Measurements from ENCODE around the gene TEP1.
"Not testable (repeated sequence)": the region's sequence is repeated elsewhere in the genome, so short reads cannot be mapped to it uniquely, and the experiment has no call there.

TEP1 gene

GRCh38 chr14:20397511-20397910 lies 15.8 kb downstream of the TEP1 start:
- no peak overlapping the region for H3K27ac ChIP-seq
- no peak for DNase-seq (ENCODE audit: low read depth, low spot score)

- H3K27ac ChIP-seq, result no peak overlapping the region
- DNase-seq (ENCODE audit: low read depth, low spot score), result no peak
These were observed 21.8 kb downstream of the TEP1 start for GRCh38 chr14:20391505-20391904.

DNA sequence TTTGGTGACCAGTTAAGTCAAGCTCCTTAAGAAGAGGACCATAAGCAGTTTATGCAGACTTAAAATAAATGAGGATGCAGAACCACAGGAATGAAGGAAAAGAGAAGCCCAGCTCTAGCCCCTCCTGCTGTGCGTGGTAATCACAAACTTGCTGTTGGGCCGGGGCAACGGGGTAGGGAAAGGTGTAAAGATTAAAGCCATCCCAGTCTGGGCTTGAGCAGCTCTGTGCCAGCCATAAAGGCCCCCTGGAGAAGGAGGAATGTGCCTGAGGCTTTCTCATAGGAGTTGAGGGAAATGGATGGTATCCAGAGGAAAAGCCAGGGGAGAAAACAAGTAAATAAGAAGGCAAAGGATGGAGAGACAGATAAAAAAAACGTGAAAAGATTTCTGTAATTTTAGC lies 25.1 kb downstream of the TEP1 start:
- no peak overlapping the region for H3K27ac ChIP-seq
- DNase-seq (ENCODE audit: low read depth, low spot score), result no peak

DNA sequence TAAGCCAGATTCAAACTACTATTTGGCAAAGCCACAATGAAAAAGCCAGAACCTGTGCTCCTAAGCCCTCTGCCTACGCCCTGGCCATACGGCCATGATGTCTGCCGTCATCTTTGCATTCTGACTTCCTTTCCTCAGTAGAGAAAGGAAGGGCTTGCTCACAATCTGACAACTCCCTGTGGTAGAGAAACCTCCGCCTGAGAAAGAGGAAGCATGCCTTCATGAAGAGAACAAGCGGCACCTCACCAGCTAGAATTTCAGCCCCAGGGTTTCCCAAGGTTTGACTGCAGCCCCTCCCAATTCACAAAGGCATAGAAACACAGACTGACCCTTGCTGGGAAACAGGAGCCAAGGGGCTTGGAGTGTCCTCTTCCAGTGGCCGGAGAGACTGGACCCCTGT lies 25.7 kb downstream of the TEP1 start:
- DNase-seq (ENCODE audit: low read depth, low spot score), result no peak
- H3K27ac ChIP-seq, result no peak overlapping the region

DNA sequence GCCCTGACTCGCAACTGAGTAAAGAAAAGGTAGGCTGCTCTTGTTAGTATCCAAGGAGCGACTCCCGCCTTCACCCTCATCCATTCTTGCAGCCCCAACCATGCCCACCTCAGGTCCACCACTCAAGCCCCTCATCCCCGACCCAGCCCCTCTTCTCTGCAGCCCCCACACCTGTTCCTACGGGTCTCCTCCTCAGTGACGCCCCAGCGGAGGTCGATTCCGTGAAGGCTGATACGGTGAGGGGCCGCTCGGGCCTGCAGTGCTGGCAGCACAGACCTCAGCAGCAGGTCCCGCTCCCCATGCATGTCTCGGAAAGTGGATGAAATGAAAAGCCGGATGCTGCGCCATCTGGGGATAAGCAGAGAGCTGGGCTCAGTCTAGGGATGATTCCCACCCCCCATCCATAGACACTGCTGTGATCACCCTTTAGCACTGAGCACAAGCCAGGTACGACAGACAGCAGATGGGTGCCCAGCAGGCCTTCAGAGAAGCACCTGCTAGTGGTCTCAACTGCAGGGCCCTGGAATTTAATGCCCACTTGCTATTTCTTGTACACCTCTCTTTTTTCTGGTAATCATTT lies 26.9 kb downstream of the TEP1 start:
- no peak overlapping the region for H3K27ac ChIP-seq
- DNase-seq (ENCODE audit: low read depth, low spot score), result no peak

DNA sequence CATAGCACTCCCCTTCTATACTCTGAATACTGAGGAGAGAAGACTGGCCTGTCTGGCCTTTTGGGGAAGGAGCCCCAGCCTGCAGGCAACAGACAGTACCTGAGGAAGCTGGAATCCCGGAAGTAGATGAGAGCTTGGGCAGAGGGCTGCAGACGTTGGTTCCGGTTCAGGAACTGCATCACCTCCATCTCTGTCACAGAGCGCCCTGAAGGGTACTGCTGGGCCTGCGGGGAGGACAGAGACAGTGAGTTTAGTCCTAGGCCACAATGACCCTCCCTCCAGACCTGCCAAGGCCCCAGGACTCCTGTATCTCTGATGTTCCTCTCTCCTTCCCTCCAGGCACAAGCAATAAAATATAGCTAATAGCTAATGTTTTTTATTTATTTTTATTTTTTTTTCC lies 28.4 kb downstream of the TEP1 start:
- DNase-seq (ENCODE audit: low read depth, low spot score), result no peak
- no peak overlapping the region for H3K27ac ChIP-seq

- H3K27ac ChIP-seq, result no peak overlapping the region
- no peak for DNase-seq (ENCODE audit: low read depth, low spot score)
These were observed 29.0 kb downstream of the TEP1 start for GRCh38 chr14:20384321-20384720.

DNA sequence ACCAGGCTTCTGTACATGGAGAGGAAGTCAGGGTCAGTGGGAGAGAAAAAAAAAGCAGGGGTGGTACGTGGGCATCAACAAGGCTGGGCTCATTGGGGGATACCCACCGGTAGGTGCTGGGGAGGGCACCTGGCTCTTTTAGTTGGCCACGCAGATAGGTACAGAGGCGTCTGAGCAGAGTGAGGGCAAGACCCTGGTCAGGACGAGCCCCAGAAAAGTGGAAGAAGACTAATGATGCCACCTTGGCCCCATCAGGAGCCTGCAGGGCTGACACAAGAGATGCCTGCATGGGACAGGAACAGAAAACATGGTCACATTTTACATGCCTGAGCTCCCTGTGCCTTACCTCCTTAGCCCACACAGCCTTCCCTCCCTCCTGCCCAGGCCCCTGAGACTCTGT lies 29.7 kb downstream of the TEP1 start:
- no peak overlapping the region for H3K27ac ChIP-seq
- DNase-seq (ENCODE audit: low read depth, low spot score), result no peak

GRCh38 chr14:20383032-20383431 lies 30.3 kb downstream of the TEP1 start:
- no peak overlapping the region for H3K27ac ChIP-seq
- no peak for DNase-seq (ENCODE audit: low read depth, low spot score)

- no peak for DNase-seq (ENCODE audit: low read depth, low spot score)
- no peak overlapping the region for H3K27ac ChIP-seq
These were observed 30.8 kb downstream of the TEP1 start for GRCh38 chr14:20382526-20382925.

DNA sequence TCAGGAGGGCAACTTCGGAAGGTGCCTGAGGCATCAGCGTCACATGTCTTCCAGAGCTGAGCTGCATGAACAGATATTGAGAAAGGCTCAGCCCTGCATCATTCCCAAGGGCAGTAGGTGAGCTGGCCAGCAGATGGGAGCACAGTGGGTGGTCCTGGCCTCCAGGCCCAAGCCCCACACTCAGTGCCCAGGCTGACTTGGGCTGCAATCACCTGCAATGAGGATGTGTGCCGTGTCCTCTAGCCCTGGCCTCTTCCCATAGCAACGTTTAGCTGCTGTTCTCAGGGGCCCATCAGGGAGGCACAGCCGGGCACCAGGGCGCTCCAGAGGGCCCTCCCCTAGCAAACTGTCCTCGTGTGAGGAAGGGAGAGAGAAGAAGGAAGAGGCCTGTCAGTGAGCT lies 32.0 kb downstream of the TEP1 start:
- no peak overlapping the region for H3K27ac ChIP-seq
- DNase-seq (ENCODE audit: low read depth, low spot score), result no peak

- DNase-seq (ENCODE audit: low read depth, low spot score), result no peak
- H3K27ac ChIP-seq, result no peak overlapping the region
These were observed 32.6 kb downstream of the TEP1 start for GRCh38 chr14:20380681-20381080.

GRCh38 chr14:20379743-20380142 lies 33.6 kb downstream of the TEP1 start:
- no peak for DNase-seq (ENCODE audit: low read depth, low spot score)
- H3K27ac ChIP-seq, result no peak overlapping the region

GRCh38 chr14:20377171-20377570 lies 36.1 kb downstream of the TEP1 start:
- no peak overlapping the region for H3K27ac ChIP-seq
- DNase-seq (ENCODE audit: low read depth, low spot score), result no peak

GRCh38 chr14:20376071-20376588 lies 37.2 kb downstream of the TEP1 start:
- DNase-seq (ENCODE audit: low read depth, low spot score), result no peak
- no peak overlapping the region for H3K27ac ChIP-seq

GRCh38 chr14:20375471-20375870 lies 37.8 kb downstream of the TEP1 start:
- no peak overlapping the region for H3K27ac ChIP-seq
- no peak for DNase-seq (ENCODE audit: low read depth, low spot score)

DNA sequence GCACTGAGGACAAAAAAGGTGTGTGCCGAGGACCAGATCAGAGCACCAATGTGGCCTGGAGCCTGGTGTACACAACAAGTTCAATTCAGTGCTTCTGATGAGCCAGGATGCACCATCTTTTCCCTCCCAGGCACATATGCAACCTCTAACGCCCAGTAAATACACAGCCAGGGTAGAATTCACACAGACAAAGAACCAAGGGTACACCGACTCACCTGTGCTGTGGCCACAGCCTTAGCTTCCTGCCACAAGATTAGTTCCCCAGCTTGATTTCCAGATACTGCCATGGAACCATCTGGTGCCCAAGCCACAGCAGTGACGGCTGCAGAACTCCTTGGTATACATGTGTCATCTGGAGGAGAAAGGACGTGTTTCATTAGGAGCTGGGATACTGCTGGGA lies 40.5 kb downstream of the TEP1 start:
- H3K27ac ChIP-seq, result no peak overlapping the region
- DNase-seq (ENCODE audit: low read depth, low spot score), result no peak

DNA sequence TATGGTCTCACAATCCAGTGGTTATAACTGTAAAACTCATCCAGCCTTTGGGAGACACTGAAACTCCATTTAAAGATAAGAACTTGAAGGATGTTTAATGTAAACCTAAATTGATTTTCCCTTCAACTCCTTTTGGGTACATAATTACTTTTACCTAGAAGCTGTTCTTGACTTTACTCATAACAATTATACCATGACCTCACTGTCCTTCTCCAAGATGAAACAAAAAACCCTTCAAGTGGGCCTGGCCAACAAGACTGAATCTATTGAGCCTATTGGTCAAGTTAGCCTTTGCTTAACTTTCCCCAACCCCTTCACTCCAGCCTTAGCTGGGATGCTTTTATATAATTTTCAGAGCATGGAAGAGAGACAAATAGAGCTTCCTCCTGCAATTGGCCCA lies 47.4 kb downstream of the TEP1 start:
- H3K27ac ChIP-seq, result no peak overlapping the region
- DNase-seq (ENCODE audit: low read depth, low spot score), result no peak

GRCh38 chr14:20358474-20358873 lies 54.8 kb downstream of the TEP1 start:
- H3K27ac ChIP-seq, result not testable (repeated sequence)

GRCh38 chr14:20356422-20356821 lies 56.9 kb downstream of the TEP1 start:
- H3K27ac ChIP-seq, result no peak overlapping the region
- no peak for DNase-seq (ENCODE audit: low read depth, low spot score)

More at GRCh38 chr14:20358474-20358873, 54.8 kb downstream of the TEP1 start:
- not testable (repeated sequence) for DNase-seq (ENCODE audit: low read depth, low spot score)

DNA sequence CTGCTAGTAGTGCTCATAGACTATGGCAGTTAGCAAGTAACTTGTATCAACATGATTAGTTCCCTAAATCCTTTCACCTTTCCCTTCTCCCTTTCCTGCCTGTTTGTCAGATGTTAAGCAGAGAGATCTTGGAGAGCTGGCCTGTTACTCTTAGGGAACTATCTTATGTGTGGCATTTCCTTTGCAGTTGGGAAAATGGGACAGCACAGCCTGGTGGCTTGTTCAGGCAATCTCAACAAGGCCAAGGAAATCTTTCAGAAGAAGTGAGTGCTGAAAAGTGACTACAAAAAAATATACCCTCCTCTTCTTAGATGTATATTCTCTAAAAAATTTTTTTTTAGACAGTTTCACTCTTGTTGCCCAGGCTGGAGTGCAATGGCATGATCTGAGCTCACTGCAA lies 62.4 kb downstream of the TEP1 start:
- DNase-seq (ENCODE audit: low read depth, low spot score), result no peak
- H3K27ac ChIP-seq, result no peak overlapping the region

- DNase-seq (ENCODE audit: low read depth, low spot score), result no peak
- no peak overlapping the region for H3K27ac ChIP-seq
These were observed 63.0 kb downstream of the TEP1 start for GRCh38 chr14:20350282-20350681.

- no peak for DNase-seq (ENCODE audit: low read depth, low spot score)
- H3K27ac ChIP-seq, result no peak overlapping the region
These were observed 65.6 kb downstream of the TEP1 start for GRCh38 chr14:20347747-20348146.
